ENCODE data around the gene BANP.
"Not testable (repeated sequence)": the region's sequence is repeated elsewhere in the genome, so short reads cannot be mapped to it uniquely, and the experiment has no call there.

Gene BANP

DNA sequence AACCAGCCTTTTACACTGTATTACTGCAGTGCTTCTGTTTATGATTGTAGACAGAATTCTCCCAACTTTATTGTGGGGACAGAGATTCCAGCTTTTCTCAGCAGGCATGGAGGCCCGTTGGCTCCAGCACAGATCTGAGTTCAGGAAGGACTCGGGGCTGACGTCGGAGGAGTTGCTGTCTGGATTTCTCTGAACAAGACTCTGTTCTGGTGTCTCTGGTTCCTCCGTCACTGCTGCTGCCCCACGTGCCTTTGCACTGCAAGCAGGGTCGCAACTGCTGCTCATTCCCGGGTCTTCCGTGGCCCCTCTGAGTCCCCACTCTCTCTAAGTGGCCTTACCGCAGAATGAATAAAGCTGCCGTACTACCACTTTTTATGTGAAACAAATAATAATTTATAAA is 88.4 kb downstream of the BANP start:
- DNase-seq (ENCODE audit: low read depth): no peak
- H3K4me3 ChIP-seq (ENCODE audit: low read depth, low read length): no peak overlapping the region
- TF ChIP-seq, protein P1, sequence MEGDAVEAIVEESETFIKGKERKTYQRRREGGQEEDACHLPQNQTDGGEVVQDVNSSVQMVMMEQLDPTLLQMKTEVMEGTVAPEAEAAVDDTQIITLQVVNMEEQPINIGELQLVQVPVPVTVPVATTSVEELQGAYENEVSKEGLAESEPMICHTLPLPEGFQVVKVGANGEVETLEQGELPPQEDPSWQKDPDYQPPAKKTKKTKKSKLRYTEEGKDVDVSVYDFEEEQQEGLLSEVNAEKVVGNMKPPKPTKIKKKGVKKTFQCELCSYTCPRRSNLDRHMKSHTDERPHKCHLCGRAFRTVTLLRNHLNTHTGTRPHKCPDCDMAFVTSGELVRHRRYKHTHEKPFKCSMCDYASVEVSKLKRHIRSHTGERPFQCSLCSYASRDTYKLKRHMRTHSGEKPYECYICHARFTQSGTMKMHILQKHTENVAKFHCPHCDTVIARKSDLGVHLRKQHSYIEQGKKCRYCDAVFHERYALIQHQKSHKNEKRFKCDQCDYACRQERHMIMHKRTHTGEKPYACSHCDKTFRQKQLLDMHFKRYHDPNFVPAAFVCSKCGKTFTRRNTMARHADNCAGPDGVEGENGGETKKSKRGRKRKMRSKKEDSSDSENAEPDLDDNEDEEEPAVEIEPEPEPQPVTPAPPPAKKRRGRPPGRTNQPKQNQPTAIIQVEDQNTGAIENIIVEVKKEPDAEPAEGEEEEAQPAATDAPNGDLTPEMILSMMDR (IDR thresholded peaks at IDR 0.05; ENCODE audit: control insufficient read depth, extremely low read depth, insufficient read depth): no peak

DNA sequence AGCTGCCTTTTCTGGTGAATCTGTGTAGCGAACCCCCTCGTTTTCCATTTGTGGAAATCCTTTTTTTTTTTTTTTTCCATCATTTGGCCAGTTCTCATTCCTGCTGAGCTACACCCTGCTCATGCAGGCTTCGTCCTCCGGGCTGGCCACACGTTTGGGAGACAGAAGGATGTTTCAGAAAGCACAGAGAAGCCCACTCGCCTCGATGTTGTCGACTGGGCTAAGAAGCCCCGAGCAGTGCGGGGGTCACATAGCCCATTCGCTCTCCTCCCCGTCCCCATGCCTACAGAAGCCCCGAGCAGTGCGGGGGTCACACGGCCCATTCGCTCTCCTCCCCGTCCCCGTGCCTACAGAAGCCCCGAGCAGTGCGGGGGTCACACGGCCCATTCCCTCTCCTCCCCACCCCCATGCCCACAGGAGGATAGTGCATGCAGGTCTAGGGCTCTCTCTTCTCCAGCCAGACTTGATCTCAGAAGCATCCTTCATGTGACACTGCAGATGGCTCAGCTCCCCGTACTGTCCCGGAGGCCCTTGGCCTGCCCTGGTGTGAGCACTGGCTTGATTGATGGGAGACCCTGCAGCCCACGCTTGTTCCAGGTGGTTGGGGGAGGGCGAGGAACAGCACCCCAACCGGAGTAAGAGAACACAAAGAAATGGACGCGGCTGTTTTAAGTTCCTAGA is 89.1 kb downstream of the BANP start:
- H3K4me3 ChIP-seq (ENCODE audit: low read depth, low read length); DNase-seq (ENCODE audit: low read depth): not testable (repeated sequence)

DNA sequence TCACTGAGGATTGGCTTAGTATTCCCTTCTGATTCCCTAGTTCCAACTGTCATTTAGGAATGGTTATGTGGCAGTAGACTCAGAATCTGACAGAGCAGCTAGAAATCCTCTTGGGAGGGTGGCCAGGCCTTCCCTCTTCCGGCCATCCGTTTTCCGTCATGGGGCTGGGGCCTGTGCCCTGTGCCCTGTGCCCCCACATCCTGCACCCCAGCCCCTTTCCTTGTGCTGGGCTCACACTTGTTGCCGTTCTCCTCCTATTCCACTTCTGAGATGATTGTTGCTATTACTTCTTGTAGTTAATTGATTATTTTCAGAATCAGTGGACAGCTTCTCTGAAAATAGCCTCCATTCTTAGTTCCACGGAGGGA is 89.6 kb downstream of the BANP start:
- DNase-seq (ENCODE audit: low read depth); H3K4me3 ChIP-seq (ENCODE audit: low read depth, low read length): not testable (repeated sequence)

DNA sequence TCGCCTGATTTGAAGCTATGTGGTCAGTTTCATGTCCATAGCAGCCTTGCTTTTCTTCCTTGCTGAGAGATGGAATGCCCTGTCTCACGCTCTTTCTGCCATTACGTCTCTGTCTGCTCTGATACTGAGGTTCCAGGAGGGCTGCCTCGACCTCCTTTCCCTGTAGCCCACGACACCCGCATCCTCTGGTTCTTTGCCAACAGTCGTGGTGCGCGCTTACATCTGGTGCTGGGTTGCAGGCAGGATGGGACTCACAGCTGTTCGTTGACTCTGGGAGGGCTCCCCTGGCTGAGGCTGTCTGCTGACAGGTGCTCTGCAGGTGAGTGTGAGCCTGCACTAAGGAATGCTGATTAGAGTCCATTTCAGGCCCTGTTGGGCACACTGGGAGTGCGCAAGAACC is 90.3 kb downstream of the BANP start:
- not testable (repeated sequence) for H3K4me3 ChIP-seq (ENCODE audit: low read depth, low read length); DNase-seq (ENCODE audit: low read depth)

DNA sequence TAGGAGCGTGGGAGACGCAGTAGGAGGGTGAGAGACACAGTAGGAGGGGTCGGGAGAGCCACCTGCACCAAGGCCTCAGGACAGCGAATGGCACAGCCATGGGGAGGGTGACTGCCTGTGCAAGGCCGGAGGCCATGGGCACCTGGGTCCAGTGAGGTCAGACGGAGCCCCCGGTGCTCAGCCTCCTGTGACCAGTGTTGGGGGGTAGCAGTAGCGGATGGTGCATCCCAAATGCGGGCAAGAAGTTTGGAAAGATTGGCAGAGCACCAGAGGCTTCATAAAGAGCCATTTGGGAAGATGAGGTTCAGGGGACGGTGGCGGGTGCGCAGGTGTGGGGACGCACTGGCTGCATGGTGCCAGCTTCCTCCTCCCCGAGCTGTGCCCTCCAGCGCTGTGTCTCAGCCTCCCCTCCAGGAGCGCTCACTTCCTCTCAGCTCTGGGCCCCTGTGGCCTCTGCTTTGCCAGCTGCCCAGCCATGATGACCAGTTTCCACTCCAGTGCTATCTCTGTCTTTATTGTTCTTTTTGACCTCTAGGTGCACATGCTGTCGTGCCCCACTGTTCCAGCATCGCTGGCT is 90.8 kb downstream of the BANP start:
- not testable (repeated sequence) for H3K4me3 ChIP-seq (ENCODE audit: low read depth, low read length); DNase-seq (ENCODE audit: low read depth)

DNA sequence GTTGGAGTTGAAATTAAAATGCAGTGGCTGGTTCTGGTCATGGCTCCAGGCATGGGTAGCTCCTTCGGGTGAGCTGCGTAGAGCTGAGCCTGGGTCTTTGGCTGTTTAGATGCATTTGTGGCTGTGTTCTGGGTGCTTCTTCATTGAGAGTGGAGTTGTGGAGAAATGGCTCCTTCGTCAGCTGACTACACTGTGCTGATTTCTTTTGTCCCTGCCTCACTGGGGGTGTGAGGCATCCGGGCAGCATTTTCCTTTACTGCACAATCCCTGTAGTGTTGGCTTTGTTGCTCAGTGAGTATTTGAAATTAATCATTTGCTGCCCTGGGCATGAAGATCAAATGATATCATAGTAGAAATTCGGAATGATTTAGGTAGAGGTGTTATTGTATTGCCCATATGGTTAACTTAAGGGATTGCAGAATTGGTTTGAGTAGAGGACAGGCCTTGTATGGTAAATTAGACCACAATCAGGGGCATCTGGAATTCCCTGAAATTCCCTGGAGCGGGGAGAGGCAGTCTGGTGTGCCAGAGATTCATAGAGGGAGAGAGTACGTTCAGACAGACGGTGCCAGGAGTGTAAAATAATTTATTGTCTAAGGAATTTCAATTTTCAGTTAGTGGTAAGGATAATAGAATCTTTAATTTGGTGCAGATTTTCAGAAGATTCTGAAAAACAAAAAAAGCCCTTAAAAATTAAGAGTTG is 92.1 kb downstream of the BANP start:
- DNase-seq (ENCODE audit: low read depth); H3K4me3 ChIP-seq (ENCODE audit: low read depth, low read length): not testable (repeated sequence)

DNA sequence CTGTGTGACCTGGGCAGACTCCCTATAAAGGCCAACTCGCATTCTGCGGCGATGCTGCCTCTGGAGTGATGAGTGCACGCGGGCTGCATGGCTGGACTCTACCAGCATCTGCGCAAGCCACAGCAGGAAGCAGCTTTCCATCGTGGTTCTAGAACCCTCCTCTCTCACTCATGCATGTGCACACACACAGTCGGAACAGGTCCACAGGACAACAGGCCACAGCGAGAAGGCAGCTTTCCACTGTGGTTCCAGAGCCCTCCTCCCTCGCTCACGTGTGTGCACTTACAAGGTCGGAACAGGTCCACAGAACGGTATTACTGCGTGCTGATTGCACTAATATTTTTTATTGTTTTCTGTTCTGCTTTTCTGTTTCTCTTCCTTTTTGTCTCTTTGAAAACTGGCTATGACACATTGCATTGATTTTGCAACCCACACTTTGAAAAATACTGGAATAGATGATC is 92.9 kb downstream of the BANP start:
- not testable (repeated sequence) for DNase-seq (ENCODE audit: low read depth); H3K4me3 ChIP-seq (ENCODE audit: low read depth, low read length)

DNA sequence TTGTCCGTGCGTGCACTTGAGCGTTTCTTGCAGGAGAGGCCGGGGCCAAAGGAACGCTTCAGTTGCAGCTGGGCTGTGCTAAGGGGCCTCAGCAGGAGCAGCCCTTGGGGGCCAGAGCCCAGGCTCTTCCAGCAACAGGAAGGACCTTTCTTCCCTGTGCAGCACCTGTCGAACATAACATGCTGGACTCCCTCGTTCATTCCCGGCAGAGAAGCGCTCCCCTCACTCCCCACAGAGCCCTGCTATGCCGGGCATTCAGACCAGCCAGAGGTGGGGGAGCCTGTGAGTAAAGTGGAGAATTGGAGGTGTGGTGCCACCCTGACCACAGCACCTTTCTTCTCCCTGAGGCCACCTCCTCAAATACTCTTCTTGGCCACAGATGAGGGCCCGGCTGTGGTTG is 94.1 kb downstream of the BANP start:
- not testable (repeated sequence) for H3K4me3 ChIP-seq (ENCODE audit: low read depth, low read length); DNase-seq (ENCODE audit: low read depth)

DNA sequence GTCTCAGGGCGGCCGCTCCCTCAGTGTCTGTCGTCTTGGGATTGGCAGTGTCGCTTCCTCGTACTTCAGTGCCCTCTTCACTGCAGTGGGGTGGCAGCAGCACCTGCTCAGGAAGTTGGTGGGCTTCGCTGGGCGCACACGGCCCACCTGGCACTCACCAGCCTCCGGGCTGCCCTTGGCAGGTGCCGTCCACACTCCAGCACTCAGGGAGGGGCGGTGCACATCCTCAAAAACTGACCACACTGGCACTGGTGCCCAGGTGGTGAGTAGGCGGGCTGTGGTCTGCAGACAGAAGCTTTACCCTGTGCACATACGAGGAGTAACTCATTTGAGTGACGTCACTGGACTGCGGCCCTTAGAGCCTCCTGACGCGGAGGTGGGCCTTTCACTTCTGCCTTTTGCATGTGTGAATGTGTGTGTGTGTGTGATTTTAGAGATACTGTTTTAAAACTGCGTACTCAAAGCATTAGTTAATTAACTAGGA is 94.6 kb downstream of the BANP start:
- TF ChIP-seq, protein P1 (IDR thresholded peaks at IDR 0.05; ENCODE audit: control insufficient read depth, extremely low read depth, insufficient read depth): no peak
- no peak overlapping the region for H3K4me3 ChIP-seq (ENCODE audit: low read depth, low read length)
- DNase-seq (ENCODE audit: low read depth): no peak

DNA sequence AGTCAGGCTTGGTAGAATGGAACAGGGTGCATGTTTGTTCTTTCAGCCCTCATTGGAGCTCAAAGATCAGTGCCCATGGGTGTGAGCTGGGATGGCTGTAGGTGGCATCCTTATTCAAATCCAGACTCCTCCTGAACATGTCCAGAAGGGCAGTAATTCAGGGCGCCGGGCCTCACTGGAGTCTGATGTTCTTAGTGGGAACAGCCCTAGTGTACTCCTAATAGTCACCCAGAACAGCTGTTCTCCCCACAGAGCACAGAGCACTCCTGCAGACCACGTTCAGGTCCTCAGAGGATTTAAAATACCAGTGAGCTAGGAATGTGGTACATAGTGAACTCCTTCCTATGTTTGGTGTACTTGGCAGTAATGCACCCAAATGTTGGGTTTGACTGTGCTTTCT is 96.2 kb downstream of the BANP start:
- no peak overlapping the region for H3K4me3 ChIP-seq (ENCODE audit: low read depth, low read length)
- TF ChIP-seq, protein P1 (IDR thresholded peaks at IDR 0.05; ENCODE audit: control insufficient read depth, extremely low read depth, insufficient read depth): no peak
- DNase-seq (ENCODE audit: low read depth): no peak
